Fibroblast of mammary gland (primary cell): Measurements from ENCODE around the gene CTSZ.
"Not testable (repeated sequence)": the region's sequence is repeated elsewhere in the genome, so short reads cannot be mapped to it uniquely, and the experiment has no call there.

ENCODE experiments used
- DNase-seq: peaks from one replicate; pipeline ENCODE4 v3.0.0-alpha.2; 2010; ENCODE audit warnings: low read depth
- H3K4me3 ChIP-seq: 2 replicates; pipeline ENCODE4 v1.5.1; 2011; ENCODE audit warnings: low read depth, mild to moderate bottlenecking, low read length, moderate library complexity; ENCODE audit not compliant: control insufficient read depth
- CTCF ChIP-seq: conservative IDR thresholded peaks from 2 replicates; pipeline ENCODE4 v1.5.1; 2011; ENCODE audit warnings: low read depth, low read length, inconsistent platforms; ENCODE audit not compliant: control insufficient read depth, insufficient read depth

The CTSZ gene

GRCh38 chr20:59046862-59047261, 39.8 kb upstream of the CTSZ start:
- no peak overlapping the region for H3K4me3 ChIP-seq

GRCh38 chr20:59044796-59045195, 37.7 kb upstream of the CTSZ start:
- DNase-seq: no peak
- H3K4me3 ChIP-seq: no peak overlapping the region
- no peak for TF ChIP-seq CTCF

More at GRCh38 chr20:59046862-59047261, 39.8 kb upstream of the CTSZ start:
- no peak for TF ChIP-seq CTCF
- no peak for DNase-seq

GRCh38 chr20:59044295-59044694, 37.2 kb upstream of the CTSZ start:
- no peak overlapping the region for H3K4me3 ChIP-seq
- TF ChIP-seq CTCF: no peak
- no peak for DNase-seq

GRCh38 chr20:59043698-59044097, 36.6 kb upstream of the CTSZ start:
- TF ChIP-seq CTCF: no peak
- DNase-seq: peak; percentile 33
- no peak overlapping the region for H3K4me3 ChIP-seq

GRCh38 chr20:59042796-59043631, 36.0 kb upstream of the CTSZ start:
- DNase-seq: peak; percentile 84
- peak overlapping the region; percentile 76 for H3K4me3 ChIP-seq
- no peak for TF ChIP-seq CTCF

- TF ChIP-seq CTCF: no peak
- H3K4me3 ChIP-seq: peak within 1 kb of the TSS; percentile 76
- peak; percentile 23 for DNase-seq
These were observed 35.2 kb upstream of the CTSZ start, which contains the start of gene PRELID3B for GRCh38 chr20:59042151-59042795. Gene PRELID3B, minus strand, starts transcription at chr20:59042786. Its CDS starts 56 bp downstream, at chr20:59042730.

- not testable (repeated sequence) for DNase-seq
- peak overlapping the region; percentile 76 for H3K4me3 ChIP-seq
These were observed 34.4 kb upstream of the CTSZ start for GRCh38 chr20:59041487-59041886.
